ENCODE measurements around the gene FCHO1. TPM values are rescaled to one million over a fixed set of nuclear protein-coding genes. Genes with fewer than 3 reads are reported as not detected.
A peak's percentile ranks its signal among the peaks of the same experiment; 100 is the strongest.

Gene FCHO1
- total and polyA plus RNA-seq, 4 donors, result 0.69 to 2.8 (median 1.7) TPM

GRCh38 chr19:17751912-17752273, 616 bp downstream of the FCHO1 start:
- peaks cover 0 to 5% (median 3%) of the 10 kb centered on the region in 4 donors for H3K4me1 ChIP-seq (ENCODE audit: control insufficient read depth in 4 of 4, insufficient read depth in 4 of 4, low read length in 3 of 4)
- 72% methylated on average over 2 of the region's 2 CpGs for WGBS
- no peak overlapping the region for H3K9ac ChIP-seq (ENCODE audit: low read depth in 1 of 2, low read length in 2 of 2)
- DNase-seq (ENCODE audit: low spot score), result no peak
- TF ChIP-seq REST (IDR thresholded peaks at IDR 0.05) (no peak), FOXA2 (IDR thresholded peaks at IDR 0.05) (no peak), MAX (IDR thresholded peaks at IDR 0.05) (no peak), GABPA (IDR thresholded peaks at IDR 0.05 in 1 of 2, conservative IDR thresholded peaks at IDR 0.05 in 1 of 2) (no peak), FOXA1 (IDR thresholded peaks at IDR 0.05) (no peak), NR2F2 (IDR thresholded peaks at IDR 0.05) (no peak), ZBTB33 (IDR thresholded peaks at IDR 0.05) (no peak), HNF4A (conservative IDR thresholded peaks at IDR 0.05) (no peak), ATF3 (IDR thresholded peaks at IDR 0.05) (no peak), YY1 (IDR thresholded peaks at IDR 0.05) (no peak), RXRA (IDR thresholded peaks at IDR 0.05) (no peak), CTCF (IDR thresholded peaks at IDR 0.05; ENCODE audit: low read depth, low read length, missing input control) (no peak), SP1 (IDR thresholded peaks at IDR 0.05) (no peak), JUND (IDR thresholded peaks at IDR 0.05) (no peak), TAF1 (conservative IDR thresholded peaks at IDR 0.05) (no peak)
- no peak overlapping the region for H3K4me3 ChIP-seq (ENCODE audit: low read depth in 1 of 3, low read length in 3 of 3)
- peak overlapping the region in 1 of 2 donors; percentile 48 for H3K27ac ChIP-seq (ENCODE audit: low read depth in 1 of 2, low read length in 2 of 2)
- H3K36me3 ChIP-seq (ENCODE audit: control insufficient read depth in 4 of 4, insufficient read depth in 3 of 4, low read depth in 1 of 4, low read length in 3 of 4), result no peaks in the 10 kb centered on the region
- peaks cover 0 to 2% (median 0%) of the 10 kb centered on the region in 4 donors for H3K27me3 ChIP-seq (ENCODE audit: control insufficient read depth in 4 of 4, insufficient read depth in 4 of 4, low read length in 3 of 4)
- H3K9me3 ChIP-seq (ENCODE audit: control insufficient read depth in 4 of 4, low read length in 3 of 4), result no peaks in the 10 kb centered on the region
